Endodermal cell (in vitro differentiated cells): ENCODE data around the gene ELP5. TPM values are rescaled to one million over a fixed set of nuclear protein-coding genes. Genes with fewer than 3 reads are reported as not detected.

Experiments
- DNase-seq: peaks from one replicate; pipeline ENCODE4 v3.0.0-alpha.2; 2017
- H3K27ac ChIP-seq: 2 replicates; pipeline ENCODE4 v1.5.1; 2013; ENCODE audit warnings: mild to moderate bottlenecking, low read depth, low read length, moderate library complexity
- H3K27me3 ChIP-seq: 2 replicates; pipeline ENCODE4 v1.6.1; 2013; ENCODE audit warnings: mild to moderate bottlenecking, low read length, moderate library complexity; ENCODE audit not compliant: insufficient read depth, control insufficient read depth, poor library complexity, severe bottlenecking
- H3K36me3 ChIP-seq: 2 replicates; pipeline ENCODE4 v1.7.0; 2013; ENCODE audit warnings: mild to moderate bottlenecking, low read length, moderate library complexity; ENCODE audit not compliant: control insufficient read depth, insufficient read depth
- H3K4me1 ChIP-seq: one replicate; pipeline ENCODE4 v1.7.0; 2013; ENCODE audit warnings: low read length; ENCODE audit not compliant: control insufficient read depth, insufficient read depth
- H3K4me3 ChIP-seq: 2 replicates; pipeline ENCODE4 v1.5.1; 2013; ENCODE audit warnings: mild to moderate bottlenecking, low read length, moderate library complexity
- H3K9ac ChIP-seq: 2 replicates; pipeline ENCODE4 v1.6.1; 2013; ENCODE audit warnings: mild to moderate bottlenecking, low read length, moderate library complexity; ENCODE audit not compliant: poor library complexity, severe bottlenecking; ENCODE audit errors: extremely low read depth
- H3K9me3 ChIP-seq: 2 replicates; pipeline ENCODE4 v1.6.1; 2013; ENCODE audit warnings: mild to moderate bottlenecking, low read length, moderate library complexity; ENCODE audit not compliant: control insufficient read depth
- H3K27ac Mint-ChIP-seq: 2 replicates; pipeline ENCODE4 v1.8.0; 2020; ENCODE audit warnings: mixed read lengths
- H3K27me3 Mint-ChIP-seq: 2 replicates; pipeline ENCODE4 v1.8.0; 2021; ENCODE audit warnings: mild to moderate bottlenecking, mixed read lengths; ENCODE audit not compliant: insufficient read depth
- H3K36me3 Mint-ChIP-seq: 2 replicates; pipeline ENCODE4 v1.8.0; 2020; ENCODE audit warnings: low read depth, mixed read lengths
- H3K4me1 Mint-ChIP-seq: 2 replicates; pipeline ENCODE4 v1.8.0; 2020; ENCODE audit warnings: mixed read lengths
- H3K4me3 Mint-ChIP-seq: 2 replicates; pipeline ENCODE4 v1.8.0; 2020; ENCODE audit warnings: mild to moderate bottlenecking, moderate library complexity, mixed read lengths
- H3K9me3 Mint-ChIP-seq: 2 replicates; pipeline ENCODE4 v1.8.0; 2020; ENCODE audit warnings: mild to moderate bottlenecking, mixed read lengths
- CTCF ChIP-seq: fragments of 200-600 bp; sonication (generic); conservative IDR thresholded peaks from 2 replicates; pipeline ENCODE4 v1.5.0; 2021; ENCODE audit warnings: antibody characterized with exemption, mild to moderate bottlenecking
- WGBS, 2 experiments: methylation state at CpG; one replicate each; pipeline versions ENCODE4 v1.1.5 to v1.1.7; 2013; ENCODE audit warnings: missing lambda C conversion rate in 2 of 2, mixed read lengths in 1 of 2; ENCODE audit not compliant: insufficient coverage in 1 of 2, insufficient read length in 1 of 2; 5-methylcytosine and 5-hydroxymethylcytosine counted together
- total RNA-seq, 2 donors: library from RNA; stranded (reverse); fragmentation: NEBNext Ultra II Directional in 1 of 2; extraction: Animal tissue kit (Norgen Biotek cat#: 25700) in 1 of 2; gene quantifications; 2 replicates in 1 of 2; 3 replicates in 1 of 2; pipeline ENCODE4 v1.2.1, GENCODE V29; 2021

ELP5 gene
- total RNA-seq, 2 donors from 2014 or later, result 45.3 to 68.0 TPM

GRCh38 chr17:7292729-7293128, 40.7 kb downstream of the ELP5 start:
- H3K4me3 ChIP-seq, result no peak overlapping the region
- no peaks in the 10 kb centered on the region for H3K9me3 Mint-ChIP-seq
- H3K36me3 Mint-ChIP-seq, result no peaks in the 10 kb centered on the region

GRCh38 chr17:7293159-7293558, 41.1 kb downstream of the ELP5 start:
- H3K4me3 Mint-ChIP-seq, result no peak overlapping the region
- 97 to 98% methylated on average over 7 to 11 of the region's 11 CpGs for WGBS, 2 experiments
- peaks cover 3% of the 10 kb centered on the region for H3K4me1 Mint-ChIP-seq
- H3K27me3 Mint-ChIP-seq, result peaks cover 68% of the 10 kb centered on the region
- no peak overlapping the region for H3K27ac Mint-ChIP-seq
- no peaks in the 10 kb centered on the region for H3K4me1 ChIP-seq
- DNase-seq, result no peak
- H3K4me3 ChIP-seq, result no peak overlapping the region
- H3K9ac ChIP-seq, result no peak overlapping the region
- H3K9me3 ChIP-seq, result no peaks in the 10 kb centered on the region
- no peaks in the 10 kb centered on the region for H3K9me3 Mint-ChIP-seq
- H3K27ac ChIP-seq, result no peak overlapping the region
- no peaks in the 10 kb centered on the region for H3K36me3 ChIP-seq
- no peaks in the 10 kb centered on the region for H3K36me3 Mint-ChIP-seq
- TF ChIP-seq CTCF, result no peak
- H3K27me3 ChIP-seq, result peaks cover 57% of the 10 kb centered on the region

More at GRCh38 chr17:7292729-7293128, 40.7 kb downstream of the ELP5 start:
- no peak for TF ChIP-seq CTCF
- Histone ChIP-seq H3K9ac (no peak overlapping the region), H3K27ac (no peak overlapping the region), H3K4me1 (no peaks in the 10 kb centered on the region), H3K9me3 (no peaks in the 10 kb centered on the region), H3K36me3 (no peaks in the 10 kb centered on the region), H3K27me3 (peaks cover 54% of the 10 kb centered on the region)
- H3K4me1 Mint-ChIP-seq, result peaks cover 3% of the 10 kb centered on the region
- DNase-seq, result no peak
- H3K4me3 Mint-ChIP-seq, result no peak overlapping the region
- 64 to 76% methylated on average over 5 to 6 of the region's 6 CpGs for WGBS, 2 experiments
- H3K27me3 Mint-ChIP-seq, result peaks cover 67% of the 10 kb centered on the region
- no peak overlapping the region for H3K27ac Mint-ChIP-seq

- H3K4me1 Mint-ChIP-seq, result peaks cover 3% of the 10 kb centered on the region
- DNase-seq, result peak; percentile 95
- H3K27ac ChIP-seq, result no peak overlapping the region
- peaks cover 66% of the 10 kb centered on the region for H3K27me3 ChIP-seq
- no peaks in the 10 kb centered on the region for H3K9me3 ChIP-seq
- no peak overlapping the region for H3K9ac ChIP-seq
- H3K4me3 ChIP-seq, result peak overlapping the region; percentile 5
- no peak for TF ChIP-seq CTCF
- peak overlapping the region; percentile 40 for H3K4me3 Mint-ChIP-seq
- H3K27me3 Mint-ChIP-seq, result peaks cover 72% of the 10 kb centered on the region
- no peaks in the 10 kb centered on the region for H3K36me3 Mint-ChIP-seq
- H3K27ac Mint-ChIP-seq, result no peak overlapping the region
- no peaks in the 10 kb centered on the region for H3K9me3 Mint-ChIP-seq
- no peaks in the 10 kb centered on the region for H3K36me3 ChIP-seq
- 3 to 20% methylated on average over 5 to 75 of the region's 75 CpGs for WGBS, 2 experiments
- no peaks in the 10 kb centered on the region for H3K4me1 ChIP-seq
Measured at GRCh38 chr17:7293816-7294613, 42.0 kb downstream of the ELP5 start.
